K562 (cell line): ENCODE results near the gene STK11. TPM values are rescaled to one million over a fixed set of nuclear protein-coding genes. Genes with fewer than 3 reads are reported as not detected.

ENCODE experiments used
- AFF1 ChIP-seq, 2 experiments: fragments of 450-650 bp; IDR thresholded peaks; 2 replicates each; pipeline ENCODE4 v1.6.1; 2018; ENCODE audit warnings: mild to moderate bottlenecking in 2 of 2, low read depth in 1 of 2; ENCODE audit not compliant: partially characterized antibody in 2 of 2
- EZH2 ChIP-seq: IDR thresholded peaks from 2 replicates; pipeline ENCODE4 v1.6.1; 2012; ENCODE audit warnings: low read depth, mild to moderate bottlenecking, inconsistent platforms, low read length, borderline replicate concordance
- HDGF ChIP-seq: fragments of 450-650 bp; IDR thresholded peaks from 2 replicates; pipeline ENCODE4 v1.6.1; 2016
- HNRNPL ChIP-seq: fragments of 200-400 bp; formaldehyde crosslinking; IDR thresholded peaks from 2 replicates; pipeline ENCODE4 v1.6.1; 2017; ENCODE audit warnings: low read depth, mild to moderate bottlenecking, low read length
- MAFK ChIP-seq: IDR thresholded peaks from 2 replicates; pipeline ENCODE4 v1.6.1; 2011; ENCODE audit warnings: low read length, improper control_type of control experiment
- PHB ChIP-seq: fragments of 250-450 bp; sonication (Bioruptor Pico); IDR thresholded peaks from 2 replicates; pipeline ENCODE4 v1.5.0; 2021
- PHF8 ChIP-seq: fragments of 200-600 bp; sonication (generic); IDR thresholded peaks from 2 replicates; pipeline ENCODE4 v1.6.1; 2012; ENCODE audit warnings: mixed run types, mild to moderate bottlenecking, inconsistent platforms, low read length, moderate library complexity, borderline replicate concordance
- RBFOX2 ChIP-seq: fragments of 200-400 bp; formaldehyde crosslinking; IDR thresholded peaks from 2 replicates; pipeline ENCODE4 v1.6.1; 2017; ENCODE audit warnings: low read depth, mild to moderate bottlenecking, low read length, moderate library complexity
- RCOR1 ChIP-seq, 2 experiments: IDR thresholded peaks; 2 replicates each; pipeline ENCODE4 v1.6.1; 2012; ENCODE audit warnings: low read depth in 2 of 2, low read length in 2 of 2, borderline replicate concordance in 1 of 2, improper control_type of control experiment in 1 of 2
- ZBTB7A ChIP-seq: IDR thresholded peaks from 2 replicates; pipeline ENCODE4 v1.6.1; 2011; ENCODE audit warnings: low read depth, mild to moderate bottlenecking, low read length, moderate library complexity, borderline replicate concordance; ENCODE audit not compliant: control insufficient read depth
- ZKSCAN1 ChIP-seq: fragments of 150-350 bp; IDR thresholded peaks from 2 replicates; pipeline ENCODE4 v1.6.1; 2016; ENCODE audit warnings: low read depth, low read length
- ZNF347 ChIP-seq: fragments of 450-650 bp; formaldehyde crosslinking; IDR thresholded peaks from 2 replicates; pipeline ENCODE4 v1.4.0; 2020; ENCODE audit warnings: low read depth, mild to moderate bottlenecking, moderate library complexity
- ZNF408 ChIP-seq: fragments of 250-450 bp; sonication (Bioruptor Pico); IDR thresholded peaks from 2 replicates; pipeline ENCODE4 v1.4.0; 2020; ENCODE audit warnings: low read depth, mild to moderate bottlenecking, moderate library complexity
- ZNF507 ChIP-seq: conservative IDR thresholded peaks from 2 replicates; pipeline ENCODE4 v1.6.1; 2017; ENCODE audit warnings: missing genetic modification characterization, missing compliant biosample characterization
- ZNF740 ChIP-seq, 3 experiments: fragments of 200-800 bp in 1 of 3; sonication (Bioruptor generic) in 1 of 3; sonication (generic) in 1 of 3; formaldehyde crosslinking in 1 of 3; IDR thresholded peaks; 2 replicates each; pipeline versions ENCODE4 v1.6.1 to v1.8.0; 2016 to 2022; ENCODE audit warnings: mild to moderate bottlenecking in 2 of 3, missing compliant biosample characterization in 2 of 3, missing genetic modification characterization in 2 of 3, missing genetic modification reagents in 1 of 3
- polyA plus RNA-seq, 8 experiments: library from polyadenylated mRNA; depleted of rRNA in 4 of 8; stranded (reverse) in 5 of 8; unstranded in 3 of 8; fragments of >200 nt; fragmentation: Nextera tagmentation in 2 of 8; fragmentation: Illumina TruSeq in 1 of 8; extraction: Ambion mirVana in 2 of 8; extraction: Trizol in 1 of 8; gene quantifications; 2 replicates each; pipeline versions ENCODE4 v1.2.1 to v1.2.3, GENCODE V29; 2011 to 2014; ENCODE audit warnings: inconsistent platforms in 1 of 8, missing spikeins in 1 of 8
- total RNA-seq, 7 experiments: library from RNA; depleted of rRNA in 6 of 7; stranded (reverse); fragments of >200 nt in 6 of 7; fragmentation: Illumina TruSeq in 2 of 7; extraction: Trizol in 2 of 7; gene quantifications; 2 replicates each; pipeline versions ENCODE4 v1.2.1 to v1.2.3, GENCODE V29; 2011 to 2021; ENCODE audit warnings: low replicate concordance in 1 of 7
- TF ChIP-seq, protein P1 (sequence below): sonication (generic); formaldehyde crosslinking; IDR thresholded peaks from 2 replicates; pipeline ENCODE4 v1.8.0; 2022; ENCODE audit warnings: missing genetic modification reagents, mild to moderate bottlenecking, moderate library complexity, borderline replicate concordance
- TF ChIP-seq, protein P2 (sequence below), 2 experiments: IDR thresholded peaks; 2 replicates each; pipeline ENCODE4 v1.6.1; 2011; ENCODE audit warnings: borderline replicate concordance in 1 of 2, control low read depth in 1 of 2, low read depth in 1 of 2, low read length in 1 of 2, mild to moderate bottlenecking in 1 of 2, mixed read lengths in 1 of 2, moderate library complexity in 1 of 2; ENCODE audit not compliant: insufficient read depth in 1 of 2, insufficient read length in 1 of 2, poor library complexity in 1 of 2, severe bottlenecking in 1 of 2; ENCODE audit errors: extremely low read depth in 1 of 2

Gene STK11
- total and polyA plus RNA-seq, 9 of the 15 experiments (the other 6 are each of a cell fraction or from before 2014, with no cell fraction given) = 0.15 to 96.5 (median 31.7) TPM

DNA sequence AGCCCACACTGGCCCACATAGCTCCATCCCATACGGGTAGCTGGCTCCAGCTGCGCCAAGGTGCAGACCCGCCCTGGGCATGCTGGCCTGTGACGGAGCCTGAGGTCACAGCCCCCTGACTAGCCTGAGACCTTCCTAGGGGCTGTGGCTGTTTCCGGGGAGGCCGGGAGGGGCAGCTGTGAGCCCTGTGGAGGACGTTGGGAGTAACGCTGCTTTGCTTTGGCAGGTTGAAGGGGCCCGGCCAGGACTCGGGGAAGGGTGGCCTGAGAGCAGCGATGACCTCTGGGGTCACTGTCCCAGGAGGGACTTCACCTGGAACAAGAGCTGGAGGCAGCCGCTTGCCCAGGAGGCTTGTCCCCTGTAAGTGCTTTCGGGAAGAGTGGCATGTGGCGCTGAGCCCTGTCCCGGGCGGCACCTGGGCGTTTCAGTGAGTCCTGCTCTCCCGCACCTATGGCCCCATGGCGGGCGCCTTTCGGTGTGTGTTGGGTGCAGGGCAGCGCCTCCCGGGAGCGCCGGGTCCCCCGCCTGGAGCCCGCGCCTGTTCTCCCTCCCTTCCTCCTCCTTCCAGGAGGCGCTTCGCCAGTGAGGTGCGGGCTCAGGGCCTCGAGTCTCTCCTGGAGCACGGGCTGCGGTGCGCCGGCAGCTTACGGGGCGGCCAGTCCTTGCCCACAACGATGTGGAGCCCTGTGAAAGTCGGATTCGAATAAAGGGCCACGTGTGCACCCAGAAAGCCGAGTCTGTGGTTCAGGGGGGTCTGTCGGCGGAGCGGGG, 68.7 kb downstream of the STK11 start (continued):
- TF ChIP-seq PHF8 (no peak), HDGF (no peak), ZNF507 (tag) (no peak), ZNF740 (CRISPR knock-in tag; IDR thresholded peaks at IDR 0.05) (no peak), ZNF740 (tag; IDR thresholded peaks at IDR 0.05) (no peak), MAFK (no peak), ZNF347 (no peak), ZNF408 (CRISPR knock-in tag) (no peak), PHB (CRISPR knock-in tag) (no peak), ZKSCAN1 (0 out of 2 replicates have a peak, but pooled peaks have one; percentile 21), ZBTB7A (peak; percentile 89), AFF1 (IDR thresholded peaks at IDR 0.05; ENCODE audit: low read depth in 1 of 2, partially characterized antibody in 2 of 2) (no peak), HNRNPL (0 out of 2 replicates have a peak, but pooled peaks have one; percentile 53), RCOR1 (IDR thresholded peaks at IDR 0.05; ENCODE audit: borderline replicate concordance in 1 of 2, low read depth in 2 of 2, low read length in 2 of 2) (no peak), RBFOX2 (peak; percentile 71), EZH2 (no peak)
- TF ChIP-seq, protein P1, sequence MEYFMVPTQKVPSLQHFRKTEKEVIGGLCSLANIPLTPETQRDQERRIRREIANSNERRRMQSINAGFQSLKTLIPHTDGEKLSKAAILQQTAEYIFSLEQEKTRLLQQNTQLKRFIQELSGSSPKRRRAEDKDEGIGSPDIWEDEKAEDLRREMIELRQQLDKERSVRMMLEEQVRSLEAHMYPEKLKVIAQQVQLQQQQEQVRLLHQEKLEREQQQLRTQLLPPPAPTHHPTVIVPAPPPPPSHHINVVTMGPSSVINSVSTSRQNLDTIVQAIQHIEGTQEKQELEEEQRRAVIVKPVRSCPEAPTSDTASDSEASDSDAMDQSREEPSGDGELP (CRISPR knock-in tag) = peak; percentile 78
- TF ChIP-seq, protein P2, sequence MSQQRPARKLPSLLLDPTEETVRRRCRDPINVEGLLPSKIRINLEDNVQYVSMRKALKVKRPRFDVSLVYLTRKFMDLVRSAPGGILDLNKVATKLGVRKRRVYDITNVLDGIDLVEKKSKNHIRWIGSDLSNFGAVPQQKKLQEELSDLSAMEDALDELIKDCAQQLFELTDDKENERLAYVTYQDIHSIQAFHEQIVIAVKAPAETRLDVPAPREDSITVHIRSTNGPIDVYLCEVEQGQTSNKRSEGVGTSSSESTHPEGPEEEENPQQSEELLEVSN (IDR thresholded peaks at IDR 0.05; ENCODE audit: borderline replicate concordance in 1 of 2, extremely low read depth in 1 of 2, insufficient read depth in 1 of 2, insufficient read length in 1 of 2, low read depth in 1 of 2, low read length in 1 of 2, poor library complexity in 1 of 2, severe bottlenecking in 1 of 2) = peak; percentile 4 to 60
